ENCODE data around the gene RAD51B. TPM values are rescaled to one million over a fixed set of nuclear protein-coding genes. Genes with fewer than 3 reads are reported as not detected.

RAD51B gene
- total RNA-seq, 1 donor from 2014 or later, result 3.3 TPM

DNA sequence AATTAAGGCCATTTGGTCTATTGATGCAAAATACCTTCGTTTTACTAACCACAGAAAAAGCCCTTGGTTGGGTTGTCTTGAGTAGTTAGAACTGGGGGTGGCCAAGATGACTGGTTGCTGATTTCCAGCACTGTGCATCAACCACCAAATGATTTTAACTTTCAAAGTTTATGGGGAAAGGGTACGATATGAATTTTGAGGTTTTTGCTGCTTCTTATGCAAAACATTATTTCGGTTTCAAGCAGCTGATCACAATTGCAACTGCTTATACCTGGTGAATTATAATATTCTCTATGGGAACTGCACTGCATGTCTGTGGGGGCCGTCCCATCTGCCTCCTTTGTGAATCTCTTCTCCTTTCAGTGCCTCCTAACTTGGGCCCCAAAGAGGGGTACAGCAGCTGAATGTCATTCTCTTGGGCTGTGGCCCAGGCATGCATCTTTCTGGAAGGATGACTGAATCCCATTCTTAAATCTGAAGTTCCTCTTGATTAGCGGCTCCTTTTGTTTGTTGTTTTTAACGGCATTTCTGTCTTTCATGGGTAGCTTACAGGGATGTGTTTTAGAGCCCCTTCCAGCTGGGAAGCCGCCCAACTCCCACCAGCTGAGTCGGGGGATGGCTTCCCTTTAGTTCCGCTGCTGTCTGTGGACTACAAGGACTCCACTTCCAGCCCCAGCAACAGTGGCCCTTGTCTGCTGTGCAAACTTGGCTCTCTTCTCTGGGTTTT, 493.5 kb downstream of the RAD51B start:
- ATAC-seq, result no peak

DNA sequence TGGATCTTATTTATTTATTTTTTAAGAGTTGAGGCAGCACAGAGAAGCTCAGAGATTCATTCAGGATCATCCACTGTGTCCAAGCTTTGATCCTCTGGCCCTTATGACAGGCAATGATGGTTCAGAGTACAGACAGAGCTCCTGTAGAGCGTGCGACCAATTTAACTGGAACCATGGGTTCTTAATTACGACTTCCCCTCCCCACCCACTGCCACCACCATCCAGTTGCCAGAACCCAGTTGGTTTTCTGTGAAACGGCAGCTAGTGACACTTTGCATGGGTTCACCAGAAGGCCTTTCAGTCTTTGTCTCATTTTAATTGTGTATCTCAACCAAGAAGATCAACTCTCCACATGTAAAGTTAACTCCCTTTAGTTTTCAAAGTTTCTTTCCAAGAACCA, 495.1 kb downstream of the RAD51B start:
- DNase-seq (ENCODE audit: low spot score) (no peak), ATAC-seq (no peak)

More for the DNA sequence above, 493.5 kb downstream of the RAD51B start:
- DNase-seq (ENCODE audit: low spot score), result no peak

DNA sequence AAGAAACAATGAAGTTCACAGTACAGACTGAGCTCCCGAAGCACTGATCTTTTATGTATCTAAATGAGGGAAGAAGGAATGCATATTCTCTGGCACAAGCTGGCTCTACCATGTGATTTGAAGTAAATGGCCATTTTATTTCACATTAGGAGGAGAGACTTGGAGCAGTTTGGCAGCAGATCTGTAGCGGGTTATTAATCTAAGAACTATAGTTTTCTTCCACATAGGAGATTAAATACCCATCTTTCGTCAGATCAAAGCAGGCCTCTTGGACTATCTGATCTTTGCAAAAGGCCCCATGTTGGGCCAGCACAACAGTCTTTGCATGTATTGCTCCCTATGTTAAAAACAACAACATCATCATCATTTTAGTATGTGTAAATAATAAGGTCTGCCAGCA, 495.5 kb downstream of the RAD51B start:
- DNase-seq (ENCODE audit: low spot score) (no peak), ATAC-seq (no peak)

DNA sequence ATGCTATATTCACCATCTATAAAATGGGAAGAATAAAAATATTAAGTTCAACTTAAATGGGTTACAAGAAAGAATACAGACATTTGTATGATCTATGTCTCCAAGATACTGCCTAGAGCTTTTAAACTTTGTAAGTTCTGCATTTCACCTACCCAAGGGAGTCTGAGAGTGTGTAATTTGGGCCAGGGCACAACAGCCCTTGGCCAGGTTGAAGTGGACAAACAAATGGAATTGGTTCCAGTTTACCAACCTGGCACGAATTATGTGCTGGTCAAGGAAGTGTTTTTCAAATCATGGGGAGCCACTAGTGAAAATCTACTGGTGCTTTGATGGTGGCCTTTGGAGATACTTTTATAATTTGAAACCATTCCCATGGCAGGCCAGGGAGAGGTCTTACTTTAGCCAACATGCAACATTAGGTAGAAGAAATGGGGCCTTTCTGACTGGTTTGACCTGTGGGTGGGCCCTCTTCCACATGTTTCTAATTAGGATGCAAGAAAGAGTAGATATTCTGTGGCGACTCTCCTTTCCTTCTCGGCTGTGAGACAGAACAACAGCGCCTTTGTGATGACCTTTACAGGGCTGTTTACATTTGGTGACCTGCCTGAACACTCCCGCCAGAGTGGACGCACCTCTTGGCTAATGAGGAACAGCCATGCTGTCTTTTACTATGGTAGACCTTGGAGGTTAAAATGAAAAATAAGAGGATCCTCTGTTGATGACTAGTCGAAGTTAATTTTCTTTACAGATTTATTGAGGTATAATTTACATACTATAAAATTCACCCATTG, 496.7 kb downstream of the RAD51B start:
- no peak for DNase-seq (ENCODE audit: low spot score)
- peak; percentile 93 for ATAC-seq

DNA sequence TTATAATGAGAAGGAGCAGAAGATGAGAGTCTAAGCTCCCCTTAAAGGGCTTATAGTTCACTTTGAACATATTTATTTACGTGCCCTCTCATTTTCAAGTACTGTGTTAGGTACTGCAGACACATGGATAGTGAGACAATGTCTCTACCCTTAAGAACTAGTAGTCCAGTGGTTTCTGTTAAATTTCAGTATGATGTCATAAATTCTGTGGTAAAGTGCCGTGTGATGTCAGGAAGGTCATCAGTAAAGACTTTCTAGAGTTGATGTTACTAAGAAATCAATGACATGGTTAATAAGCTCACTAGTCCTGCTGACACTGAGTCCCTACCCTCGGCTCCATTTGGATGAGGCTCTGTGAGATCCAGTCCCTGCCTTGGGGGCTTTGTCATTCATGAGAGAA, 497.7 kb downstream of the RAD51B start:
- DNase-seq (ENCODE audit: low spot score) (no peak), ATAC-seq (no peak)

DNA sequence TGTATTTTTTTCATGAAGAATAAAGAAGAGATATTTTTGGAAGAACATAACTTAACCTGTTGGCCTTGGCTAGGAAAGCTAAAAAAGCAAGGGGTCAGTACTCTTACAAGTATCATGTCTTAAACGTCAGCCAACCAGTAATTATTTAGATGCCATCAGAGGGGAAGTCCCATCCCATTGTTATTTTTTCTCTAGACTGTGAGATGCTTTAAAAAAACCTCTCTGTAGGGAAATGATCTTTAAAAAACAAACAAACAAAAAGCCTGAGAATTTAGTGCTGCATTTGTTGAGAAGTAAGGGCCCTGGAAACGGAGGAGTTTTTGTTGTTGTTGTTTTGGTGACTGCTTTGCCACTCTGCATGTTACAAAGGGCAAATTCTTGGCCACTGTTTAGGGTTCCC, 499.2 kb downstream of the RAD51B start:
- no peak for ATAC-seq
- DNase-seq (ENCODE audit: low spot score), result no peak

DNA sequence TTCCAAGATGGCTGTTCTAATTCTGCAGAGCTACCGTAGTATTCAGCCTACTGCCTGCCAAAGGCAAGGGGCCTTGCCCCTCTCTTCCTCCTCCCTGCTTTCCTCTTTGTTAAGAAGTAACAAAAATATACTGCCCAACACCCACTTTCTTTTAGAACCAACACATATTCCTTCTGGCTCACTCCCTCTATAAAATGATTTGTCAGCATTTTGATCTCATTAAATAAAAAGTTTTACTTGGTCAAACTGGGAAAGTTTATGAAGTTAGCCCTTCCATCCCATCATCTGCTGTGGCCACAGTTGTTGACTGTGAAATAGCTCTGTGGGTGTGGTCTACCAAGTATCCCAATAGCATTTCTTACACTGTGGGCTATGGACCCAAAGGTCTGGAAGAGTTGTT, 500.9 kb downstream of the RAD51B start:
- DNase-seq (ENCODE audit: low spot score) (no peak), ATAC-seq (no peak)

DNA sequence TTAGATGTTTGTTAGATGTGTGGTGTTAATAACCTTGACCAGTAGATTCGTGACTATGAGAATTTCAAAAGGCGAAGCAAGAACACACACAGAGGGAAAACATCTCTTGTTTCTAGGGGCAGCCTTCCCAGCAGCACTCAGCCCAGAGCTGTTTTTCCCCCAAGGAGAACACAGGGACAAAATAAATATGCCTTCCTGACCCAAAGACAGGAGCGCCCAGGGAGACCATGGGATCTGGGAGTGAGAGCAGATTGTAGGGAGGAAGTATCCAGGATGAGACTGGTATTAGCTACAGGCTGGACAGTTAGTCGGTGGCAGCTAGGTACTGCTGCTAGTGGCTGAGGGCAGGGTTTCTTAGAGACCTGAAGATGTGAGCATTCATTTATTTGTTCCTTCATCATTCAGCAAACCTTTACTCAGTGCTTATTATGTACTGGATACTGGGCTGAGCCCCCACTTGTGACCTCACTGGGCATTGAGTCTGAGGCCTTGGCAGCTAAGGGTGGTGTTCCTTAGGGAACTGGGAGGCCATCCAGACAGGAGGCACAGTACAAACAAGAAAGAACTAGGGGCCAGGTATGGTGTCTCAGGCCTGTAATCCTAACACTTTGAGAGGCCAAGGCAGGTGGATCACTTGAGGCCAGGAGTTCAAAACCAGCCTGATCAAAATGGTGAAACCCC, 503.5 kb downstream of the RAD51B start:
- DNase-seq (ENCODE audit: low spot score) (no peak), ATAC-seq (no peak)

DNA sequence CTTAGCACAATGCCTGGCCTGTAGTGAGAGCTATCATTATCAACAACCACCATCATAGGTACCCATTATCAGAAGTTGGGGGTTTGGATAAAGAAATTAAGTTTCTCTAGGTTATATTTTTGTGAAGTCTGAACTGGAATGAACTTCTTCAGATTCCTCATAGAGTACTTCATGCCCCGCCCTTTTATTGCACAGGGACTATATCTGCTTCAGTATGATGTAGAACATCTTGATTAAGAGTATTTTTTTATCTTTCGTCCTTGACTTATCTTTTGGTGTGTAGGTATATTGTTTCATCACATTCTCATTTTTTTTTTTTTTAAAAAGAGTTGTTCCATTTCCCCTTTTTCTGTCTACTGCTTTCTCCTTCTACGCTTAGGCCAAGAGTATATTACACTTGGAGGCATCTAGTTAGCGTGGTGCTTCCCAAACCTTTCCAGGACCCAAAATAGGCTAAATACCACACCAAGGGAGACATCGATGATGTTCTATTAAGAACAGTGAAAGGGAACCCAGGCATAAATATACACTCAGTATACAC, 505.8 kb downstream of the RAD51B start:
- ATAC-seq (no peak), DNase-seq (ENCODE audit: low spot score) (no peak)

DNA sequence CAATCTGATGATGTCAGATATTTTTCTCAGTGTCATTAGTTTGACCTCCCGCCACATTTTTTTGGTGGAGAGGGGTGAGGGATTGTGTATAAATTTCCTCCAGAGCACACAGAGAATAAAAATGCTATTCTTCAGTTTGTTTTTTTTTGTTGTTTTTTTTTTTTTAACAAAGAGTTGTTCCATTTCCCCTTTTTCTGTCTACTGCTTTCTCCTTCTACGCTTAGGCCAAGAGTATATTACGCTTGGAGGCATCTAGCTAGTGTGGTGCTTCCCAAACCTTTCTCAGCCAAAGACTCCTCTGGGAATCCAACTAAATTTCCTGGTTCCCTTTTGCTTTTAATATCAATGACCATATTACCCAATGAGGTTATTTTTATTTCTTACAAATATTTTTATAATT, 507.7 kb downstream of the RAD51B start:
- no peak for DNase-seq (ENCODE audit: low spot score)
- ATAC-seq, result no peak

DNA sequence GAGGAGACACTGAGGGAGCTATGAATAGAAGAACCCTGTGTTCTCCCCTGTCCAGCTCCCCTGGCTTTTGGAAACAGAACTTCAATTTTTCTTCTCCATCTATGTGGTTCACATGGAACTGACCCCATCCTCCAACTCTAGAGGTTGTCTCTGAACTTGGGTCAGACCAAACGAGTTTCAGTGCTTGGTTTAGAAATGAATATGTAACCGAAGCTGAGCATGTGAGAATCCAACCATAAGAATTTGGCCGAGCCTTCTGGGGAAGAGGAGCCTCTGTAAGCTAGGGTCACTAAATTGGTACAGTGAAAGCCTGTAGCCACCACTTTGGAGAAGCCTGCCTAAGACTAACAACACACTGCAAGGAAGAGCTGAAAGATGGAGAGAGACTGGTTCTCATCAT, 508.9 kb downstream of the RAD51B start:
- no peak for ATAC-seq
- no peak for DNase-seq (ENCODE audit: low spot score)

DNA sequence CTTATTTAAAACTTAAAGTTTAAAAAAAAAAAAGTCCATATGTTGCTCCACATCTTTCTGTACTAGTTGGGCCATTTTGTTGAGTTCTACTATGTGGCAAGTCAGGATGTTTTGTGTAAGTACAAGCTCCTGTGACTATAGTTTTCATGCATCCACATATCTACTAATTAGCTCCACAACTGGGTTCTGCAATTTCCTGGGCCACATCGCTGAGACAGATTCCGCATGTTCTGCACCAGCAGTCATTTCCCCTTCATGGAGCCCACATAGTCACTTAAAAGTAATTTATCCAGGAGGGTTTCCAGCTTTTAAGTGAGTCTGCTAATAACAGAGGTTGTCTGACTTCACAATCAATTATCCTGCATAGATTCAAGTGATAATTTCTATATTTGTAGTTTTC, 511.8 kb downstream of the RAD51B start:
- ATAC-seq (no peak), DNase-seq (ENCODE audit: low spot score) (no peak)

DNA sequence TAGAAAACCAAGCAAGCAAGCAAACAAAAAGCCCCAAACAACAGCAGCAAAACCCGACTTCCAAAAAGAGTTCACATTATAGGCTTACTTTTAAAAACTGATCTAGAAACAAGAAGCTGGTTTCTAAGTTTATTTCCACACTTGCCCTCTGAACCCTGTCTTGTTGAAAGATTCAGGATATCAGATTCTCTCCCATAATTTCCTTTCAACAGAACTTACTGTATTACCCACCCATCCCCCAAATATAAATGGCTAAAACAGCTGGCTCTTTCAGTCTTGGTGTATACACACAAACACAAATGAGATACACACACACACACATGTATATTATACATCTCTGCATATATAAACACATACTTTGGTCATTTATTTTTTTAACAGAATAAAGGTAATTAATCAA, 512.4 kb downstream of the RAD51B start:
- DNase-seq (ENCODE audit: low spot score) (no peak), ATAC-seq (no peak)

DNA sequence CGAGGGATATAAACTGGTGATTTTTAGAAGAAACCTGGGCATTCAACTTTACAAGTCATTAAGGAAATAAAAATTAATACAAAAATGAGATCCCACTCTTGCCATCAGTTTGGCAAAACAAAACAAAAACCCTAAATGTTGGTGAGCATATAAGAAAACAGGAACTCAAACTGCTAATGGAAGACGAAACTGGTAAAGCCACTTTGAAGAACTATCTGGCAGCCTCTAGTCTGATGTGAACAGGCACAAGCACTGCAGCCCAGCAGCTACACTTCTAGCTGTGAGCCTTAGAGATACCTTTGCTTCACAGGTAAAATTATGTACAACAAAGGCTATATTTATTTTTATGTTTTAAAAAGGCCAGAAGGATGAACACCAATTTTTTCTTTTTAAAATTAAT, 513.7 kb downstream of the RAD51B start:
- ATAC-seq (no peak), DNase-seq (ENCODE audit: low spot score) (no peak)

DNA sequence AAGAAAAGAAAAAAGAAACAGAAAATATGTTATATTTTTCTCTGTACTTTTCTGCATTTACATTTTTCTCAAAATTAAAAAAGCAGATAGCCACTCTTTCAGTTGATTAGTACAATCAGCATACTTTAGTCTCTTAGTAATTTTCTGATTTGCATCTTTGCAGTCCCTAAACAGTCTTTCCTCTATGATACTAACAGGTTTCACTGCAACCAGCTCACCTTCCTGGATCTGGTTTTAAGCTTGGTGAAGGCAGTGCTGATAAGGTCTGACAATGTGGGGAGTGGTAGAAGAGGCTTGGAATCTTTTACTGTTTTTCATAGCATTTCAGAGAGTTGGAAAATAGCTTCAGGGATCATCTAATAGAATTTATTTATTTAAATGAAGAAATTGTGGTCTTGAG, 515.7 kb downstream of the RAD51B start:
- DNase-seq (ENCODE audit: low spot score), result no peak
- ATAC-seq, result no peak

DNA sequence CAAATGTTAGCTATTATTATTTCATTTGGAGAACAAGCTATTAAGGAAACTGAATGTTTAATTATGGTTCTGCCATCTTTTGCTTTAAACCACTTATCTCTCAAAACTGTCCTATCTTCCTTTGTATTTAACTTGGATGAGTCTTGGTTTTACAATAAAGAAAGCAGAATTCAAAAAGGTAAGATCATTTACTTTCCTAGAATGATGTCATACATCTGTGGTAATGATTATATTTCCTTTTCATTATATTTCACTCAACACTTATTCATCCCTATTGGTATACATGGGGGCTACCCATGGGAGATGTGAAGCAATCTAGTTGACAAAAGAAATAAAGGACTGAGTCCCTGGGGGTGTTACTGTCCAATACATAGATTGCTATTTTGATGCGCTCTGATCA, 516.6 kb downstream of the RAD51B start:
- ATAC-seq (no peak), DNase-seq (ENCODE audit: low spot score) (no peak)

DNA sequence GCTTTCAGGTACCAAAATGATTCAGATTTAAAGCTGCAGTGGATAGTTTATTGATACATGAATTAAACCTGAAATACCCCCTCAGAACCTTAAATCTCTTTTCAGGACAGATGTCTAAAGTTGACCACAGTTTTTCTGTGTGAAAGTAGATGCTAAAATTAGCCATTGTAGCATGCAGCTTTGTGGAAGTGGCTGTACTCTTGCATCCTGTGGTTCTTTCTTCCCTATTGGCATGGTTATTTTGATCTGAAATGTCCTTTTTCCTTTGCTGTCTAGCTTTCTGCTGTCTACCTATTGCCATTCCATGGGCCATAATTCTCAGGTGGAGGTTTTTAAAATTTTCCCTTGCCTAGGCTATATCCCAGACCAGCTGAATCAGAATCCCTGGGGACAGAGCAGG, 517.7 kb downstream of the RAD51B start:
- no peak for ATAC-seq
- no peak for DNase-seq (ENCODE audit: low spot score)

DNA sequence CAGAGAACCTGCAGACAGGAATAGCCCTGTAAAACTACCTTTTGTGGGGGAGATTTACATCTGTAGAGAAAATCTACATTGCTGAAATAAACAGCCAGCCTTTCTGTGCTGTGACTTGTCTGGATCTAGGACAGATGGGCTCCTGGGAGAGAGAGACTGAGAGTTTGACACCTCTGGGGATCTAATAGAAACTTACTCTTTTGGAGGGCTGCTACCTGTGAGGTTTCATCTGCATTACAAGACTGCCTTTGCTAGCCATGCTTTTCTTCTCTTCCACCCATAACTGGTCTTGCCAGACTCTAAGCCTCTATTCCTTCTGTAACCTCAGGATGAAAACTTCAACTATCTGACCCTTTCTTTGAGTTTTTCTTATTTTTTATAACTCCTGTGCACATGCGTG, 520.7 kb downstream of the RAD51B start:
- ATAC-seq (no peak), DNase-seq (ENCODE audit: low spot score) (no peak)

DNA sequence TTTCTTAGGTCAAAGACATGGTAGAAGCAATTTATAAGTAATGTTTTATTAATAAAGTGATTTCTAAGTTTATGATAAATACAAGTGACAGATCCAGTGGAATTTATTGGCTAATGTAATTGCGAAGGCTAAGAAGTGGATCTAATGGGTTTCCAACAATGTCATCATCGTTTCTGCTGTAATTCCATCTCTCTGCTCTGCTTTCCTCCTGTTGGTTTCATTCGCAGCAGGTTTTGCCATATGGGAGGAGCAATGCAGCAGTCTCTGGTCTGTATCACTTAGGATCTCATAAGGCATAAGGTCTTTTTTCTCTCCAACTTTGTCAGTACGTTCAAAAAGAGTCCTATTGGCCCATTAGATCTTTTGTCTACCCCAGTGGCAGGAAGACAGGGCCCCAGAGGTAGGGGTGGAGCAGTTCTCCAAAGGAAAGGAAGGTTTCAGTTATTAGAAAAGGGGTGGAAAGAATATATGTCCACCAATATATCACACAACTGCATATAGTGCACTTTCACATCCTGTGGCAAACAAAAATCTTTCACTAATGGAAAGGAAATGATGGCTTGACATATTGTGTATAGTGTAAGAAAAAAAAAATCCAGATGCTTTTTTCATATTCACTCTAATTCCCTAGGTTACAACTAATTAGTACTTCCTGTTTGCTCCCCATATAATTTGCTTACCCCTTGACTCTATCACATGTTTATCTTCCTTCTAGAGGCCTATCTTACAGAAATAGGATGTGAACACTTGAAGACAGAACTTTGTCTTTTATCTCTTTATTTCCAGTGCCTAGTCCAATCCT, 522.0 kb downstream of the RAD51B start:
- DNase-seq (ENCODE audit: low spot score) (no peak), ATAC-seq (no peak)

DNA sequence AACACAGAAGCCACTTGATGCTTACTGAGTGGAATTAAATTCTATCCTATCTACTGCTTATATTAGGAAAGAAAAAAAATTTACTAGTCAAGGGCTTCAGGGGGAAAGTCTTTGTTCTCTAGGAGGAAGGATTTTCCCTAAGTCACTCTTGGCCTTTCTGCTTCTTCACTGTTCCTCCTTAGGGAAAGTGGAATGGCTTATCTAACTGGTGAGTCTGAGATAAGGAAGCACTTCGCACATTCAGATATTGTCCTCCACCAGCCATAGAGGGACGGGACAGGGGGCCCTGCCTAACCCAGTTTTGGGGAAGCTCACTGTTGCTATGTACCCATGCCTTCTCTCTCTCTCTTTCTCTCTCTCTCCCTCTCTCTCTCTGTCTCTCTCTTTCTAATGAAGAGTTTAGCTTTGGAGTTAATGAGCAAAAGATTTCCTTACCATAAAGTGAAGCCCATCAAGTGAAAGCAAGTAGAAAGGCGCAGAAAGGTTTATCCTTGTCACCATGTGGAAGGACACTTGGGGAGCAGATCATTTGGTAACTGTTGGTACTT, 522.7 kb downstream of the RAD51B start:
- ATAC-seq (no peak), DNase-seq (ENCODE audit: low spot score) (no peak)

All from left lobe of liver (tissue), 2 donors.